A673 (cell line): ENCODE results near the gene ANO7.

Experiments
- CTCF ChIP-seq: fragments of 300-800, 200-600 bp; sonication (generic); conservative IDR thresholded peaks from 2 replicates; pipeline ENCODE4 v1.5.1; 2017; ENCODE audit warnings: low read depth, mild to moderate bottlenecking, antibody characterized with exemption, low read length, moderate library complexity, mixed read lengths
- EZH2 ChIP-seq: fragments of 200-600 bp; sonication (generic); IDR thresholded peaks from 2 replicates; pipeline ENCODE4 v1.6.1; 2017; ENCODE audit warnings: borderline replicate concordance, low read depth, mild to moderate bottlenecking, mixed read lengths, antibody characterized with exemption, low read length; ENCODE audit not compliant: poor library complexity, severe bottlenecking

- TF ChIP-seq CTCF (no peak), EZH2 (no peak)
Observed at GRCh38 chr2:241211276-241211675, 22.8 kb downstream of the ANO7 start.
